ENCODE data around the gene TENM4. TPM values are rescaled to one million over a fixed set of nuclear protein-coding genes. Genes with fewer than 3 reads are reported as not detected.

Gene TENM4
- total and polyA plus RNA-seq, 2 of the 13 experiments (the other 11 are each of a cell fraction or from before 2014, with no cell fraction given), result not detected

DNA sequence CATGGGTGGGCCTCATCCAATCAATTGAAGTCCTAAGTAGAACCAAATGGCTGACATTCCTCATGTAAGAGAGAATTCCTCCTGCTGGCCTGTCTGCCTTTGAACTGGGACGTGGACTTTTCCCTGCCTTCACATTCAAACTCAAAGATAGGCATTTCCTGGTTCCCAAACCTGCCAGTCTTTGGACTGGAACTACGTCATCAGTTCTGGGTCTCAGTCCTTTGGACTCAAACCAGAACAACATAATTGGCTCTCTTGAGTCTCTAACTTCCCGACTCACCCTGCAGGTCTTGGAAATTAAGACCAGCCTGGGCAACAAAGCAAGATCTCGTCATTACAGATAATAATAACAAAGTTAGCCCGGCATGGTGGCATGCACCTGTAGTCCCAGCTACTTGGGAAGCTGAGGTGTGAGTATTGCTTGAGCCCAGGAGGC is 827.4 kb downstream of the TENM4 start (continued):
- 0 out of 2 replicates have a peak, but pooled peaks have one; percentile 49 for TF ChIP-seq ZBTB34 (CRISPR knock-in tag; IDR thresholded peaks at IDR 0.05)
- no peak for TF ChIP-seq ZNF878 (CRISPR knock-in tag; IDR thresholded peaks at IDR 0.05)
- no peak for TF ChIP-seq SYNCRIP (IDR thresholded peaks at IDR 0.05; ENCODE audit: insufficient read depth, low read depth, low read length)
- no peak; the same call in 1 of the 2 replicates for TF ChIP-seq HMG20A (CRISPR knock-in tag; IDR thresholded peaks at IDR 0.05; ENCODE audit: borderline replicate concordance)
- TF ChIP-seq ZMYM2 (CRISPR knock-in tag; IDR thresholded peaks at IDR 0.05), result peak; percentile 73
- TF ChIP-seq, protein P1, sequence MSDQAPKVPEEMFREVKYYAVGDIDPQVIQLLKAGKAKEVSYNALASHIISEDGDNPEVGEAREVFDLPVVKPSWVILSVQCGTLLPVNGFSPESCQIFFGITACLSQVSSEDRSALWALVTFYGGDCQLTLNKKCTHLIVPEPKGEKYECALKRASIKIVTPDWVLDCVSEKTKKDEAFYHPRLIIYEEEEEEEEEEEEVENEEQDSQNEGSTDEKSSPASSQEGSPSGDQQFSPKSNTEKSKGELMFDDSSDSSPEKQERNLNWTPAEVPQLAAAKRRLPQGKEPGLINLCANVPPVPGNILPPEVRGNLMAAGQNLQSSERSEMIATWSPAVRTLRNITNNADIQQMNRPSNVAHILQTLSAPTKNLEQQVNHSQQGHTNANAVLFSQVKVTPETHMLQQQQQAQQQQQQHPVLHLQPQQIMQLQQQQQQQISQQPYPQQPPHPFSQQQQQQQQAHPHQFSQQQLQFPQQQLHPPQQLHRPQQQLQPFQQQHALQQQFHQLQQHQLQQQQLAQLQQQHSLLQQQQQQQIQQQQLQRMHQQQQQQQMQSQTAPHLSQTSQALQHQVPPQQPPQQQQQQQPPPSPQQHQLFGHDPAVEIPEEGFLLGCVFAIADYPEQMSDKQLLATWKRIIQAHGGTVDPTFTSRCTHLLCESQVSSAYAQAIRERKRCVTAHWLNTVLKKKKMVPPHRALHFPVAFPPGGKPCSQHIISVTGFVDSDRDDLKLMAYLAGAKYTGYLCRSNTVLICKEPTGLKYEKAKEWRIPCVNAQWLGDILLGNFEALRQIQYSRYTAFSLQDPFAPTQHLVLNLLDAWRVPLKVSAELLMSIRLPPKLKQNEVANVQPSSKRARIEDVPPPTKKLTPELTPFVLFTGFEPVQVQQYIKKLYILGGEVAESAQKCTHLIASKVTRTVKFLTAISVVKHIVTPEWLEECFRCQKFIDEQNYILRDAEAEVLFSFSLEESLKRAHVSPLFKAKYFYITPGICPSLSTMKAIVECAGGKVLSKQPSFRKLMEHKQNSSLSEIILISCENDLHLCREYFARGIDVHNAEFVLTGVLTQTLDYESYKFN (CRISPR knock-in tag; conservative IDR thresholded peaks at IDR 0.05), result peak; percentile 95
- TF ChIP-seq IRF2 (CRISPR knock-in tag; IDR thresholded peaks at IDR 0.05), result peak; percentile 64; the same call in 1 of the 2 replicates
- TF ChIP-seq MEIS2 (CRISPR knock-in tag; IDR thresholded peaks at IDR 0.05), result peak; percentile 75; the same call in 1 of the 2 replicates
- TF ChIP-seq KDM3A (CRISPR knock-in tag; IDR thresholded peaks at IDR 0.05; ENCODE audit: low read depth), result no peak
- TF ChIP-seq NR1H2 (CRISPR knock-in tag; IDR thresholded peaks at IDR 0.05; ENCODE audit: borderline replicate concordance, low read depth), result no peak
- TF ChIP-seq GATA4 (IDR thresholded peaks at IDR 0.05; ENCODE audit: borderline replicate concordance, low read depth), result peak; percentile 91; the same call in 1 of the 2 replicates
- TF ChIP-seq ZFP41 (CRISPR knock-in tag; IDR thresholded peaks at IDR 0.05; ENCODE audit: borderline replicate concordance), result no peak
- peak; percentile 95 for TF ChIP-seq ZBED4 (CRISPR knock-in tag; IDR thresholded peaks at IDR 0.05; ENCODE audit: borderline replicate concordance)
- no peak for TF ChIP-seq TOPORS (CRISPR knock-in tag; IDR thresholded peaks at IDR 0.05)
- TF ChIP-seq KMT2B (CRISPR knock-in tag; IDR thresholded peaks at IDR 0.05), result no peak
- TF ChIP-seq, protein P2, sequence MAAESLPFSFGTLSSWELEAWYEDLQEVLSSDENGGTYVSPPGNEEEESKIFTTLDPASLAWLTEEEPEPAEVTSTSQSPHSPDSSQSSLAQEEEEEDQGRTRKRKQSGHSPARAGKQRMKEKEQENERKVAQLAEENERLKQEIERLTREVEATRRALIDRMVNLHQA (CRISPR knock-in tag; IDR thresholded peaks at IDR 0.05), result no peak
- TF ChIP-seq WIZ (CRISPR knock-in tag; IDR thresholded peaks at IDR 0.05), result peak; percentile 32; the same call in 1 of the 2 replicates
- TF ChIP-seq ELF1 (CRISPR knock-in tag; IDR thresholded peaks at IDR 0.05), result peak; percentile 90
- TF ChIP-seq ZNF768 (CRISPR knock-in tag; IDR thresholded peaks at IDR 0.05), result no peak
- no peak for TF ChIP-seq ZNF891 (CRISPR knock-in tag; IDR thresholded peaks at IDR 0.05)
- no peak for TF ChIP-seq ZFYVE20 (CRISPR knock-in tag; IDR thresholded peaks at IDR 0.05; ENCODE audit: borderline replicate concordance, low read depth)
- no peak for TF ChIP-seq KDM1A (CRISPR knock-in tag; IDR thresholded peaks at IDR 0.05)
- TF ChIP-seq TBL1XR1 (IDR thresholded peaks at IDR 0.05; ENCODE audit: borderline replicate concordance, low read length, partially characterized antibody), result no peak

Measured in HepG2 (cell line).